Measurements from ENCODE around the gene SPTLC3.

SPTLC3 gene

DNA sequence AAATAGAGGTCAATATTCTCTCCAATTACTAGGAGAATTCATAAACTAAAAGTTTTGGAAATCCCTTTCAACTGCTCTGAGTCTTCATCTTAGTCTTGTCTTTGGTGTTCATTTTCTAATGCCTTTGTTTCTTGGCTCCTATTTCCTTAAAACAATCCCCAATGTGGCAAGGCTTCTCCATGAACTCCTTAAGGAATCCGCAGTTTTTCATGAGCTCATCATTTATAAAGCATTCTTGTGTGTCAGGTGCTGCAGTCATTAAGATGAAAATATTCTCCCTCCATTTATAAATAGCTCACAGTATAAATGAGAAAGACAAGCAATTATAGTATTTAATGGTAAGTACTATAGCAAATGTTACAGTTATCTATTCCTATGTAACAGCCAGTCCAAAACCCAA lies 4.6 kb downstream of the SPTLC3 start:
- TF ChIP-seq PATZ1 (CRISPR knock-in tag; IDR thresholded peaks at IDR 0.05; ENCODE audit: borderline replicate concordance), result no peak
- no peak for TF ChIP-seq TCF4 (CRISPR knock-in tag; IDR thresholded peaks at IDR 0.05; ENCODE audit: borderline replicate concordance)
- TF ChIP-seq ZNF8 (CRISPR knock-in tag; IDR thresholded peaks at IDR 0.05), result no peak
- no peak for TF ChIP-seq ISL1 (CRISPR knock-in tag; IDR thresholded peaks at IDR 0.05)
- no peak for TF ChIP-seq ZC3H10 (CRISPR knock-in tag; IDR thresholded peaks at IDR 0.05)
- no peak for TF ChIP-seq CSDC2 (CRISPR knock-in tag; IDR thresholded peaks at IDR 0.05)
- ATAC-seq, result no peak

DNA sequence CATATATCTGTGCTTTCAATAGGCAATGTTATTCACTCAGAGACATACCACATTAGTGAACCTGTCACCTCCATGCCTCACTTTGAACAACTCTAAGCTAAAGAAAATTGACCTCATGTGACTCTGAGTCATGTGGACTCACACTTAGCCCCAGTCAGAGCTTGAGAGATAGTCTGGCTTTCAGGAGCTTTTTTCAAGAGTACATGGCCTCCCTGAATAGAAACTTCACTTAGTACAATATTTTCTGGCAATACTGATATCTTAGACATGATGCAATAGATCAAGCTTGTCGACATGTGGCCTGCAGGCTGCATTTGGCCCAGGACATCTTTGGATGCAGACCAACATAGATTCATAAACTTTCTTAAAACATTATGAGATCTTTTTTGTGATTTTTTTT lies 8.5 kb downstream of the SPTLC3 start:
- no peak for TF ChIP-seq OSR1 (CRISPR knock-in tag; IDR thresholded peaks at IDR 0.05)
- no peak for TF ChIP-seq ESRRG (CRISPR knock-in tag; IDR thresholded peaks at IDR 0.05)
- TF ChIP-seq, protein P1, sequence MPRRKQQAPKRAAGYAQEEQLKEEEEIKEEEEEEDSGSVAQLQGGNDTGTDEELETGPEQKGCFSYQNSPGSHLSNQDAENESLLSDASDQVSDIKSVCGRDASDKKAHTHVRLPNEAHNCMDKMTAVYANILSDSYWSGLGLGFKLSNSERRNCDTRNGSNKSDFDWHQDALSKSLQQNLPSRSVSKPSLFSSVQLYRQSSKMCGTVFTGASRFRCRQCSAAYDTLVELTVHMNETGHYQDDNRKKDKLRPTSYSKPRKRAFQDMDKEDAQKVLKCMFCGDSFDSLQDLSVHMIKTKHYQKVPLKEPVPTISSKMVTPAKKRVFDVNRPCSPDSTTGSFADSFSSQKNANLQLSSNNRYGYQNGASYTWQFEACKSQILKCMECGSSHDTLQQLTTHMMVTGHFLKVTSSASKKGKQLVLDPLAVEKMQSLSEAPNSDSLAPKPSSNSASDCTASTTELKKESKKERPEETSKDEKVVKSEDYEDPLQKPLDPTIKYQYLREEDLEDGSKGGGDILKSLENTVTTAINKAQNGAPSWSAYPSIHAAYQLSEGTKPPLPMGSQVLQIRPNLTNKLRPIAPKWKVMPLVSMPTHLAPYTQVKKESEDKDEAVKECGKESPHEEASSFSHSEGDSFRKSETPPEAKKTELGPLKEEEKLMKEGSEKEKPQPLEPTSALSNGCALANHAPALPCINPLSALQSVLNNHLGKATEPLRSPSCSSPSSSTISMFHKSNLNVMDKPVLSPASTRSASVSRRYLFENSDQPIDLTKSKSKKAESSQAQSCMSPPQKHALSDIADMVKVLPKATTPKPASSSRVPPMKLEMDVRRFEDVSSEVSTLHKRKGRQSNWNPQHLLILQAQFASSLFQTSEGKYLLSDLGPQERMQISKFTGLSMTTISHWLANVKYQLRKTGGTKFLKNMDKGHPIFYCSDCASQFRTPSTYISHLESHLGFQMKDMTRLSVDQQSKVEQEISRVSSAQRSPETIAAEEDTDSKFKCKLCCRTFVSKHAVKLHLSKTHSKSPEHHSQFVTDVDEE (CRISPR knock-in tag; IDR thresholded peaks at IDR 0.05), result no peak
- TF ChIP-seq ZFP30 (CRISPR knock-in tag; IDR thresholded peaks at IDR 0.05), result no peak
- no peak for TF ChIP-seq CSDC2 (CRISPR knock-in tag; IDR thresholded peaks at IDR 0.05)
- no peak for TF ChIP-seq CSRNP3 (CRISPR knock-in tag; IDR thresholded peaks at IDR 0.05)
- no peak for TF ChIP-seq BACH2 (CRISPR knock-in tag; IDR thresholded peaks at IDR 0.05; ENCODE audit: borderline replicate concordance)
- TF ChIP-seq ZNF8 (CRISPR knock-in tag; IDR thresholded peaks at IDR 0.05), result no peak
- no peak for TF ChIP-seq ZNF565 (CRISPR knock-in tag; conservative IDR thresholded peaks at IDR 0.05; ENCODE audit: low read depth)
- ATAC-seq, result no peak

- no peak for TF ChIP-seq ZNF8 (CRISPR knock-in tag; IDR thresholded peaks at IDR 0.05)
- TF ChIP-seq TOX (CRISPR knock-in tag; IDR thresholded peaks at IDR 0.05; ENCODE audit: borderline replicate concordance), result no peak
- TF ChIP-seq ISL1 (CRISPR knock-in tag; IDR thresholded peaks at IDR 0.05), result no peak
- TF ChIP-seq, protein P1 (CRISPR knock-in tag; IDR thresholded peaks at IDR 0.05), result no peak
- TF ChIP-seq BACH2 (CRISPR knock-in tag; IDR thresholded peaks at IDR 0.05; ENCODE audit: borderline replicate concordance), result no peak
- no peak for TF ChIP-seq ARNTL (CRISPR knock-in tag; IDR thresholded peaks at IDR 0.05; ENCODE audit: borderline replicate concordance, low read depth)
- no peak for ATAC-seq
Observed at GRCh38 chr20:13017883-13018535, 9.2 kb downstream of the SPTLC3 start.

GRCh38 chr20:13021205-13021970 lies 12.6 kb downstream of the SPTLC3 start:
- ATAC-seq, result no peak
- TF ChIP-seq ZFP30 (CRISPR knock-in tag; IDR thresholded peaks at IDR 0.05), result no peak
- TF ChIP-seq ZNF8 (CRISPR knock-in tag; IDR thresholded peaks at IDR 0.05), result no peak
- TF ChIP-seq TOX (CRISPR knock-in tag; IDR thresholded peaks at IDR 0.05; ENCODE audit: borderline replicate concordance), result no peak
- TF ChIP-seq ARNTL (CRISPR knock-in tag; IDR thresholded peaks at IDR 0.05; ENCODE audit: borderline replicate concordance, low read depth), result no peak
- no peak for TF ChIP-seq CREB5 (CRISPR knock-in tag; IDR thresholded peaks at IDR 0.05; ENCODE audit: low read depth)
- no peak for TF ChIP-seq ZNF70 (CRISPR knock-in tag; IDR thresholded peaks at IDR 0.05)
- no peak for TF ChIP-seq ESRRG (CRISPR knock-in tag; IDR thresholded peaks at IDR 0.05)
- TF ChIP-seq TCF4 (CRISPR knock-in tag; IDR thresholded peaks at IDR 0.05; ENCODE audit: borderline replicate concordance), result no peak
- TF ChIP-seq ISL1 (CRISPR knock-in tag; IDR thresholded peaks at IDR 0.05), result no peak
- no peak for TF ChIP-seq ZNF565 (CRISPR knock-in tag; conservative IDR thresholded peaks at IDR 0.05; ENCODE audit: low read depth)
- no peak for TF ChIP-seq SNAI2 (CRISPR knock-in tag; IDR thresholded peaks at IDR 0.05)
- no peak for TF ChIP-seq ZFP3 (CRISPR knock-in tag; IDR thresholded peaks at IDR 0.05)
- TF ChIP-seq CSDC2 (CRISPR knock-in tag; IDR thresholded peaks at IDR 0.05), result no peak
- no peak for TF ChIP-seq PATZ1 (CRISPR knock-in tag; IDR thresholded peaks at IDR 0.05; ENCODE audit: borderline replicate concordance)
- TF ChIP-seq PPARA (CRISPR knock-in tag; IDR thresholded peaks at IDR 0.05; ENCODE audit: borderline replicate concordance), result no peak
- TF ChIP-seq BACH2 (CRISPR knock-in tag; IDR thresholded peaks at IDR 0.05; ENCODE audit: borderline replicate concordance), result no peak

Data from SK-N-SH treated with all-trans-retinoic acid at 6 μM for 48 hours (cell line).